Measurements from ENCODE around the gene RBM27. TPM values are rescaled to one million over a fixed set of nuclear protein-coding genes. Genes with fewer than 3 reads are reported as not detected.

The RBM27 gene
- 21.1 and 25.1 TPM in 2 replicates for total RNA-seq

GRCh38 chr5:146203011-146203871 is at the start of gene RBM27:
Gene RBM27, plus strand, starts transcription at chr5:146203605. Its CDS starts 161 bp downstream, at chr5:146203766.

Other genes with a start within 250 kb of the RBM27 start
- 0.38 TPM in 1 of 2 replicates, not detected in the other for gene PLAC8L1, start 98.0 kb upstream of the RBM27 start, total RNA-seq
- gene LARS1, start 21.0 kb upstream of the RBM27 start, total RNA-seq, result 123 and 132 TPM in 2 replicates
- gene POU4F3, start 135.2 kb downstream of the RBM27 start, total RNA-seq, result under 0.01 TPM in 2 replicates
- gene TCERG1, start 243.7 kb downstream of the RBM27 start, total RNA-seq, result 27.3 and 28.4 TPM in 2 replicates